NCI-H1105 (cell line): Measurements from ENCODE around the gene RGS12.

Source experiments
- DNase-seq: peaks from one replicate; lab custom pipeline; 2025; lab: John Stamatoyannopoulos, UW

Gene RGS12

DNA sequence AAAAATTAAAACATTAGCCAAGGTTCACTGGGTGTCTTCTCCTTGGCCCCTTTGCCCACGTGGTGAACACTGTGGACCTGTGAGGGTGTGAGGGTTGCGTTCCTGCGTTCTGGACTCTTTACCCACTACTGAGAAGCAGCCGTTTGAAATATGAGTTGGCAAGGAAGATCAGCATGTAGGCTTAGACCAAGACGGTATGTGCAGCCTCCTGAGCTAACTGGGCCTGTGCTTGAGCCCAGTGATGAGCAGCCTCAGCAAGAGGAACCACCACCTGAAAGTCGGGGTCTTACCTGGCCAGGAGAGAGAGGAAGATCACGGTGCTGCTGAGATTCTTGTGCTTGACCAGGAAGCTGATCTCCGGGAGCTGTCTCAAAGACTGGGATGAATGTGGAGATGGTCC lies 19.5 kb downstream of the RGS12 start:
- DNase-seq = no peak

DNA sequence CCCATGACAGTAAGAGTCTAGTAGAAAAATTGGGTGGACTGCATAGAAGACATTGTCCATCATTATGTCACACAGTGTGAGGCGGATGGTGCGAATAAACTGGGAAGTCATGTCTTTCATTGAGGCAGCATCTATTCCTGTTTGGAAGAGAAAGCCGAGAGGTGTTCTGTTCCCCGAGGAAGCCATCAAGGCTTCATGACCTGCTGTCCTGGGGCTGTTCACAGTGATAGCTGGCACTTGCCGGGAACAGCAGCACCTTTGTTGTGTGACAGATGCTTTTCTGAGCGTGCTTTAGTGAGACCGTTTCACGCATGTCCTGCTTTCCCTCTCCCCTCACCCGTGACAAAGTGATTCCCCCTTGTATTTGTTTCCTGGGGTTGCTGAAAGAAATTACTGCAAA lies 20.3 kb downstream of the RGS12 start:
- DNase-seq = no peak

- no peak for DNase-seq
These were observed 20.9 kb downstream of the RGS12 start for GRCh38 chr4:3313556-3314228.

- DNase-seq = no peak
These were observed 22.0 kb downstream of the RGS12 start for GRCh38 chr4:3314706-3315260.

DNA sequence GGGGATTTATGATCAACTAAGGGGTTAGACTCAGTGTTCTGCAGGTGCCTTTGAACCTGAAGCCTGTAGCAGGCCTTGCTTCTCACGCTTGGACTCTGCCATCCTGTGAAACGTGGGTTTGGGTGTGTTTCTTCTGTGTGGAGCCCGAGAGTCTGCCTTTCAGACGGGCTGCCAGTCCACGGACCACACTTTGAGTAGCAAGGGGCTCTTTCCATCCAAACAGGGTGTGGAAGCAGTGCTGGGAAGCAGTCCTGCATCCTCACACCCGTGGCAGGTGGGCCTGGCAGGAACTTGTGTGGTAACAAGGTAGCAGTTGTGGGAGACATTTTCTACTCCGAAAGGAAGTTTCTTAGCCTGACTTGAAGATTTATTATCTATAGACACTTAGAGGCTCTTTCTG lies 22.7 kb downstream of the RGS12 start:
- DNase-seq = no peak

DNA sequence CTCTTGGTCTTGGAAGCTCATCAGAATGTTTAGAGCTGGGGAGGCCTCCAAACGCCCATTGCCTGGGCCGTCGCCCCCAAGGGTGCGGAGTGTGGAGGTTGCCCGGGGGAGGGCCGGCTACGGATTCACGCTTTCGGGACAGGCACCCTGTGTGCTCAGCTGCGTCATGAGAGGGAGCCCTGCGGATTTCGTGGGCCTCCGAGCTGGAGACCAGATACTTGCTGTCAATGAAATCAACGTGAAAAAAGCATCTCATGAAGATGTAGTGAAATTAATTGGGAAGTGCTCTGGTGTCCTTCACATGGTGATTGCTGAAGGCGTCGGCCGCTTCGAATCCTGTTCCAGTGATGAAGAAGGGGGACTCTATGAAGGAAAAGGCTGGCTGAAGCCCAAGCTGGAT lies 23.3 kb downstream of the RGS12 start:
- no peak for DNase-seq

- DNase-seq = no peak
These were observed 24.3 kb downstream of the RGS12 start for GRCh38 chr4:3317011-3317655.

- no peak for DNase-seq
These were observed 24.9 kb downstream of the RGS12 start for GRCh38 chr4:3317656-3318211.

GRCh38 chr4:3318561-3319021 lies 25.8 kb downstream of the RGS12 start:
- no peak for DNase-seq

DNA sequence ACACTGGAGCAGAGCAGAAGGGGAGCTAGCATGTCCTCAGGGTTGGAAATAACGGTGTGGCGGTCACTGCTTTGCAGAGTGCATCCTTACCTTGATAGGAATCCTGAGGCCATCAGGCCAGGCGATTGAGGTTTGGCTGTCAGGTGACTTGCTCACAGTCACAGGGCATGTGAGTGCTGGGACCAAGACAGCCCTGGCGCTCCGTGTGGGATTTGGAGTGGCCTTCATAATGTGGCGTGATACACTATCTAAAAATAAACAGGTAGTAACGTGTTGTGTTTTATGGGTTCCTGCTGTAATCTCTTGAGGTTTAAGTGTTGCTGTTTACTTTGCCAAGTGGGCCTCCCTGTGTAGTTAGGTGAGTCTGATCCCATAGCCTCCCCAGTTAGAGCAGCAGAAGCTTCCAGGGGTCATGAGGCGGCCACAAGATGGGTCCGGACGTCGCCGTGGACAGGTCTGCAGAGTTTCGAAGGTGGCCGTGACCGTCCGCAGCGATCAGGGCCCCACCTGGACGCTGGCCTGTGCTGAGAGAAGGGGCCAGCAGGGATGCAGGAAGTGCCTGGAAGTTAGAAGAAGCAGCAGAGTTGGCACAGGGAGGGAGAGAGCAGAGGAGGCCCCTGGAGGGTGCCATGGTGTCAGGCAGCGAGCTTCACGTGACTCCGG lies 27.7 kb downstream of the RGS12 start:
- DNase-seq = no peak

DNA sequence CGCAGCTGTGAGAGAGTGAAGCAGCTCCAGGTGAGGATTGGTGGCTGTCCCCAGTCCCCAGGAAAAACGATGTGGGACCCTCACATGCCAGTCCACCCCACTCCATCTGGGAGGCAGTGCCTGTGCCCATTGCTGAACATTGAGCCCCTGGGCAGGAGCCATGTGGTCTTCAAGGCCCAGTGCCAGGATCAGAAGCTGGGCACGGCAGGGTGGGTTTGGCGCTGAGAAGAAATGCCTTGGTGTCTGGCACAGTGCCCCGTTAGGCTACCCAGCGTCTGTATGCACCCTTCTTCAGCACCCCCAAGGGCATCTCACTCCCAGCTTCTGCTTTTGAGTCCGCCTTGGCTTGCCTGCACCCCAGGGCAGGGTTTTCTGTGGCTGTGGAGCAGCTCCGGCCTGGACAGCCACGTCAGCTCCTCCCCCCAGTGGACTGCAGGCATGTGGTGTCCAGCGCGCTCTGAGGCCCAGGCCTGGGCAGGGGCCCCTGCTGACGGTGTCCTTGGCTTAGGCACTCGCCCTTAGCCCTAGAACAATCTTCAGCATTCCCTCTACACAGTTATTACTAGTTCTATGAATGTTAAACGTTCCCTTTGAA lies 28.6 kb downstream of the RGS12 start:
- no peak for DNase-seq

GRCh38 chr4:3322059-3322550 lies 29.3 kb downstream of the RGS12 start:
- no peak for DNase-seq

- no peak for DNase-seq
These were observed 30.3 kb downstream of the RGS12 start for GRCh38 chr4:3323071-3323481.

DNA sequence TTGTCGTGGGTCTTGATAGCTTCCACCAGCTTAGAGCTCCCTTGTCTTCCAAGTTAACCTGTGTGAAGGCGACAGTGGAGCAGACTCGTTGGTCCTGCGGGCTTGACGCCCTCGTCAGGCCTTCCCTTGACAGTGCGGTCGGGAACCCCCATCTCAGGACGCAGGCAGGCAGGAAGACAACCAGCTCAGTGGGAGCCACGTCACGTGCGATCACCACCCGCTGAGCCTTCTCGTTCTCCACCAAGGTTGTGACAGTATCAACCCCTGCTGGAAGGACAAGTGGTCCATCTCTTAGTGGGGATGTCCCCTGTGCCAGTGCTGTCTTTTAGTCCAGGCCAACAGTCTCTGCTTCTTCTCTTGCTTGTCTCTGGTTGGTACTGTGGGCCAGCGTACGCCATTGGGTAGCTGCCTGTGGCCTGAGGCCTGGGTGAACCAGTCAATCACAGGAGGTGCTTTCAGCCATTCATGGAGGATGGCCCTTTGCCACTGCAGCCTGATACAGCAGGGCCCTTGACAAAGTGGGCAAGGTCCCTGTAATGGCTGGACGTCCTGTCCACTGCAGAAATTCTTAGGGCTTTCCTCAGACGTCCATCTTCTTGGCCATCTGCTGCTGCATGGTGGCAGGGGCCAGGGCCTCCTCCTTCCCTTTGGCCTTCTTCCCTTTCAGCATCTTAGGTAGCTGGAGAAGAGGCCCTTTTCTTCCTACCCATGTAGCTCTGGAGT lies 31.4 kb downstream of the RGS12 start:
- DNase-seq = no peak

GRCh38 chr4:3328814-3329663 lies 36.2 kb downstream of the RGS12 start:
- DNase-seq = no peak

DNA sequence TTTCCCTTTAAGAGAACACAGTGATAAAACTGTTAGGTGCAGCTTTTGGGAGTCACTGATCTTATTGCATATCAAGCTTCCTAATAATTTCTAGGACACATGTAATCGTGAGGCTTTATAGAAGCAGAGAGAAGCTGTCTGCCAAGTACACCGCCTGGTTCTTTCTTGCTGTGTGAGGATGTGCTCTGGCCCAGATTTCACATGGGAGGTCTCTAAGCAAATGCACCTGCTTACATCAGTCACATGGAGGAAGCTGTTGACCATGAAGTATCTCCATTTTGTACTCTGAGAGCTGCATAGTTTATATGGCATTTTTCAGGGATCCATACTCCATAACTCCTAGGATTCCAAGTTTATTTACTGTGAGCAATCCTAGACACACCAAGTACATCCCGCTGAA lies 37.1 kb downstream of the RGS12 start:
- no peak for DNase-seq

- no peak for DNase-seq
These were observed 37.9 kb downstream of the RGS12 start for GRCh38 chr4:3330707-3331106.

GRCh38 chr4:3331511-3332394 lies 38.9 kb downstream of the RGS12 start:
- DNase-seq = no peak

GRCh38 chr4:3332498-3332897 lies 39.7 kb downstream of the RGS12 start:
- no peak for DNase-seq
